Measurements from ENCODE around the gene TANGO2.
A peak's percentile ranks its signal among the peaks of the same experiment; 100 is the strongest.

Gene TANGO2

GRCh38 chr22:20089977-20090729 lies 69.2 kb downstream of the TANGO2 start:
- H3K4me3 ChIP-seq, result no peak overlapping the region

GRCh38 chr22:20090730-20091240 lies 69.9 kb downstream of the TANGO2 start:
- Histone ChIP-seq H3K27ac (peak overlapping the region in 7 of 21 experiments; percentile 21 to 83 (median 60)), H3K4me3 (no peak overlapping the region)

More at GRCh38 chr22:20089977-20090729, 69.2 kb downstream of the TANGO2 start:
- peak overlapping the region in 5 of 21 experiments; percentile 57 to 83 (median 62) for H3K27ac ChIP-seq

- peak overlapping the region in 8 of 21 experiments; percentile 11 to 83 (median 62) for H3K27ac ChIP-seq
- H3K4me3 ChIP-seq, result no peak overlapping the region
Measured at GRCh38 chr22:20091690-20092476, 71.0 kb downstream of the TANGO2 start.

GRCh38 chr22:20092477-20092854 lies 71.6 kb downstream of the TANGO2 start:
- peak overlapping the region in 7 of 21 experiments; percentile 11 to 83 (median 64) for H3K27ac ChIP-seq
- H3K4me3 ChIP-seq, result no peak overlapping the region

- H3K27ac ChIP-seq, result peak overlapping the region in 1 of 21 experiments; percentile 83
- no peak overlapping the region for H3K4me3 ChIP-seq
Measured at GRCh38 chr22:20093418-20094196, 72.7 kb downstream of the TANGO2 start.

GRCh38 chr22:20094197-20094807 lies 73.4 kb downstream of the TANGO2 start:
- Histone ChIP-seq H3K4me3 (no peak overlapping the region), H3K27ac (peak overlapping the region in 1 of 21 experiments; percentile 19)

- Histone ChIP-seq H3K4me3 (no peak overlapping the region), H3K27ac (no peak overlapping the region)
Measured at GRCh38 chr22:20095521-20095920, 74.6 kb downstream of the TANGO2 start.

- no peak overlapping the region for H3K4me3 ChIP-seq
- no peak overlapping the region for H3K27ac ChIP-seq
Measured at GRCh38 chr22:20096574-20097420, 75.9 kb downstream of the TANGO2 start.

GRCh38 chr22:20099099-20099711 lies 78.3 kb downstream of the TANGO2 start:
- peak overlapping the region in 7 of 21 experiments; percentile 16 to 66 (median 49) for H3K27ac ChIP-seq
- no peak overlapping the region for H3K4me3 ChIP-seq

- H3K4me3 ChIP-seq, result no peak overlapping the region
- no peak overlapping the region for H3K27ac ChIP-seq
Measured at GRCh38 chr22:20101638-20102037, 80.7 kb downstream of the TANGO2 start.

- Histone ChIP-seq H3K4me3 (no peak overlapping the region), H3K27ac (no peak overlapping the region)
Measured at GRCh38 chr22:20102203-20102780, 81.4 kb downstream of the TANGO2 start.

- no peak overlapping the region for H3K27ac ChIP-seq
Measured at GRCh38 chr22:20105456-20106204, 84.7 kb downstream of the TANGO2 start.

GRCh38 chr22:20106205-20106848 lies 85.4 kb downstream of the TANGO2 start:
- H3K4me3 ChIP-seq, result no peak overlapping the region
- peak overlapping the region in 1 of 21 experiments; percentile 57 for H3K27ac ChIP-seq

More at GRCh38 chr22:20105456-20106204, 84.7 kb downstream of the TANGO2 start:
- no peak overlapping the region for H3K4me3 ChIP-seq

- Histone ChIP-seq H3K27ac (peak overlapping the region in 1 of 21 experiments; percentile 57), H3K4me3 (no peak overlapping the region)
Measured at GRCh38 chr22:20106849-20107237, 85.9 kb downstream of the TANGO2 start.

GRCh38 chr22:20107471-20107901 lies 86.6 kb downstream of the TANGO2 start:
- H3K4me3 ChIP-seq, result no peak overlapping the region
- H3K27ac ChIP-seq, result peak overlapping the region in 1 of 21 experiments; percentile 57

- H3K27ac ChIP-seq, result no peak overlapping the region
Measured at GRCh38 chr22:20107951-20108756, 87.2 kb downstream of the TANGO2 start.

More at GRCh38 chr22:20107951-20108756, 87.2 kb downstream of the TANGO2 start:
- no peak overlapping the region for H3K4me3 ChIP-seq

All from skin epidermis (tissue), 12 donors.